Type B pancreatic cell (in vitro differentiated cells): ENCODE data around the gene GRIK5. TPM values are rescaled to one million over a fixed set of nuclear protein-coding genes. Genes with fewer than 3 reads are reported as not detected.
"Not testable (repeated sequence)": the region's sequence is repeated elsewhere in the genome, so short reads cannot be mapped to it uniquely, and the experiment has no call there.

Source experiments
- DNase-seq: peaks from one replicate; pipeline ENCODE4 v3.0.0; 2021; ENCODE audit warnings: mixed read lengths; ENCODE audit not compliant: unreplicated experiment; ENCODE audit errors: extremely low spot score
- H3K27ac Mint-ChIP-seq: 2 replicates; pipeline ENCODE4 v1.8.0; 2021; ENCODE audit warnings: mild to moderate bottlenecking, mixed read lengths
- H3K27me3 Mint-ChIP-seq: 2 replicates; pipeline ENCODE4 v1.8.0; 2021; ENCODE audit warnings: mixed read lengths
- H3K36me3 Mint-ChIP-seq: 2 replicates; pipeline ENCODE4 v1.8.0; 2021; ENCODE audit warnings: mixed read lengths
- H3K4me1 Mint-ChIP-seq: one replicate; pipeline ENCODE4 v1.8.0; 2021; ENCODE audit warnings: mixed read lengths; ENCODE audit not compliant: unreplicated experiment
- H3K4me3 Mint-ChIP-seq: 2 replicates; pipeline ENCODE4 v1.8.0; 2021; ENCODE audit warnings: mild to moderate bottlenecking, mixed read lengths
- H3K9me3 Mint-ChIP-seq: 2 replicates; pipeline ENCODE4 v1.8.0; 2021; ENCODE audit warnings: mixed read lengths
- total RNA-seq: library from RNA; stranded (reverse); gene quantifications from 2 replicates; pipeline ENCODE4 v1.2.1, GENCODE V29; 2021; ENCODE audit warnings: low replicate concordance
- TF ChIP-seq, protein P1 (sequence below): fragments of 200-600 bp; sonication (generic); conservative IDR thresholded peaks from 2 replicates; pipeline ENCODE4 v1.5.0; 2021; ENCODE audit warnings: antibody characterized with exemption, mild to moderate bottlenecking

Gene GRIK5
- total RNA-seq, 1 donor from 2014 or later: 5.8 TPM

- Mint-ChIP-seq H3K27me3 (no peaks in the 10 kb centered on the region), H3K9me3 (no peaks in the 10 kb centered on the region), H3K4me3 (no peak overlapping the region), H3K4me1 (no peaks in the 10 kb centered on the region), H3K27ac (no peak overlapping the region), H3K36me3 (no peaks in the 10 kb centered on the region)
- no peak for DNase-seq
- TF ChIP-seq, protein P1, sequence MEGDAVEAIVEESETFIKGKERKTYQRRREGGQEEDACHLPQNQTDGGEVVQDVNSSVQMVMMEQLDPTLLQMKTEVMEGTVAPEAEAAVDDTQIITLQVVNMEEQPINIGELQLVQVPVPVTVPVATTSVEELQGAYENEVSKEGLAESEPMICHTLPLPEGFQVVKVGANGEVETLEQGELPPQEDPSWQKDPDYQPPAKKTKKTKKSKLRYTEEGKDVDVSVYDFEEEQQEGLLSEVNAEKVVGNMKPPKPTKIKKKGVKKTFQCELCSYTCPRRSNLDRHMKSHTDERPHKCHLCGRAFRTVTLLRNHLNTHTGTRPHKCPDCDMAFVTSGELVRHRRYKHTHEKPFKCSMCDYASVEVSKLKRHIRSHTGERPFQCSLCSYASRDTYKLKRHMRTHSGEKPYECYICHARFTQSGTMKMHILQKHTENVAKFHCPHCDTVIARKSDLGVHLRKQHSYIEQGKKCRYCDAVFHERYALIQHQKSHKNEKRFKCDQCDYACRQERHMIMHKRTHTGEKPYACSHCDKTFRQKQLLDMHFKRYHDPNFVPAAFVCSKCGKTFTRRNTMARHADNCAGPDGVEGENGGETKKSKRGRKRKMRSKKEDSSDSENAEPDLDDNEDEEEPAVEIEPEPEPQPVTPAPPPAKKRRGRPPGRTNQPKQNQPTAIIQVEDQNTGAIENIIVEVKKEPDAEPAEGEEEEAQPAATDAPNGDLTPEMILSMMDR: no peak
These were observed 53.0 kb downstream of the GRIK5 start for GRCh38 chr19:42017040-42017439.

GRCh38 chr19:42012747-42013146 is 57.3 kb downstream of the GRIK5 start:
- DNase-seq, H3K36me3 Mint-ChIP-seq, H3K27ac Mint-ChIP-seq, H3K27me3 Mint-ChIP-seq, H3K4me3 Mint-ChIP-seq, H3K4me1 Mint-ChIP-seq, H3K9me3 Mint-ChIP-seq: not testable (repeated sequence)

- Mint-ChIP-seq H3K27ac (no peak overlapping the region), H3K4me1 (no peaks in the 10 kb centered on the region), H3K27me3 (peaks cover 9% of the 10 kb centered on the region), H3K36me3 (no peaks in the 10 kb centered on the region), H3K9me3 (no peaks in the 10 kb centered on the region), H3K4me3 (no peak overlapping the region)
- TF ChIP-seq, protein P1: no peak
- DNase-seq: no peak
These were observed 59.5 kb downstream of the GRIK5 start for GRCh38 chr19:42010245-42011126.

DNA sequence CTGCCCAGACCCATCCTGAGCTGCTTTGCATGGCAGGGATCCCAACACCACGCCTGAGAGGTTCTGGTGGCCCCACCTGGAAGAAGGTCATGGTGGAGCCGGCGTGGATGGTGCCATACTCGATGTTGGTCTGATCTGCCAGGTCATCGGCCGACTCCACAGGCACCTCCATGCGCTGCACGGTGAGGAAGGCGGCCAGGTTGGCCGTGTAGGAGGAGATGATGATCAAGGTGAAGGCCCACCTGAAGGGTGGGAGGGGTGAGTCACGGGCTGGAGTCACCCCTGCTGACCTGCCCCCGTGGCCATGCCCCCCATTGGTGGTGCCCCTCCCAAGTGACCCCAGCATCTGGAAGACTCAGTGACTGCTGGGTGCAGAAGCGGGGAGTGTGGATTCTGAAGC is 63.4 kb downstream of the GRIK5 start:
- Mint-ChIP-seq H3K27ac (no peak overlapping the region), H3K27me3 (peaks cover 40% of the 10 kb centered on the region), H3K36me3 (no peaks in the 10 kb centered on the region), H3K4me3 (no peak overlapping the region), H3K4me1 (no peaks in the 10 kb centered on the region), H3K9me3 (no peaks in the 10 kb centered on the region)
- DNase-seq: no peak
- TF ChIP-seq, protein P1: no peak

- Mint-ChIP-seq H3K36me3 (no peaks in the 10 kb centered on the region), H3K27me3 (peaks cover 51% of the 10 kb centered on the region), H3K4me3 (no peak overlapping the region), H3K4me1 (no peaks in the 10 kb centered on the region), H3K27ac (no peak overlapping the region), H3K9me3 (no peaks in the 10 kb centered on the region)
- no peak for DNase-seq
- TF ChIP-seq, protein P1: no peak
These were observed 64.5 kb downstream of the GRIK5 start for GRCh38 chr19:42005504-42005903.

GRCh38 chr19:42003506-42004294 is 66.3 kb downstream of the GRIK5 start:
- Mint-ChIP-seq H3K36me3 (no peaks in the 10 kb centered on the region), H3K9me3 (no peaks in the 10 kb centered on the region), H3K4me3 (no peak overlapping the region), H3K4me1 (no peaks in the 10 kb centered on the region), H3K27me3 (peaks cover 65% of the 10 kb centered on the region), H3K27ac (no peak overlapping the region)
- TF ChIP-seq, protein P1: no peak
- no peak for DNase-seq
